Measurements from ENCODE around the gene ADCK2.
"Not testable (repeated sequence)": the region's sequence is repeated elsewhere in the genome, so short reads cannot be mapped to it uniquely, and the experiment has no call there.

The ADCK2 gene

GRCh38 chr7:140697447-140698143 lies 24.9 kb downstream of the ADCK2 start:
- POLR2A ChIA-PET, result no interaction called here
- CTCF ChIA-PET, result no interaction called here
- no peak for DNase-seq (ENCODE audit: extremely low spot score)
- TF ChIP-seq CTCF (IDR thresholded peaks at IDR 0.05; ENCODE audit: control extremely low read depth, extremely low read depth, low read depth, missing control alignments), result no peak

GRCh38 chr7:140698477-140698876 lies 25.7 kb downstream of the ADCK2 start:
- CTCF ChIA-PET, result interaction anchor here (0.7 to 1.7 kb wide), 2 partner anchors 15 to 18 kb away, joined by 3 to 5 read pairs; no protein-coding TSS in a partner anchor

GRCh38 chr7:140702774-140703173 lies 30.0 kb downstream of the ADCK2 start:
- no peak for DNase-seq (ENCODE audit: extremely low spot score)
- no peak for TF ChIP-seq CTCF (IDR thresholded peaks at IDR 0.05; ENCODE audit: control extremely low read depth, extremely low read depth, low read depth, missing control alignments)
- ChIA-PET CTCF (interaction anchor here (0.8 kb wide), 1 partner anchor 14 kb away, joined by 5 read pairs; no protein-coding TSS in a partner anchor), POLR2A (no interaction called here)

More at GRCh38 chr7:140698477-140698876, 25.7 kb downstream of the ADCK2 start:
- DNase-seq (ENCODE audit: extremely low spot score), result no peak
- TF ChIP-seq CTCF (IDR thresholded peaks at IDR 0.05; ENCODE audit: control extremely low read depth, extremely low read depth, low read depth, missing control alignments), result no peak
- POLR2A ChIA-PET, result no interaction called here

GRCh38 chr7:140704205-140704604 lies 31.5 kb downstream of the ADCK2 start:
- ChIA-PET POLR2A (no interaction called here), CTCF (no interaction called here)
- TF ChIP-seq CTCF (IDR thresholded peaks at IDR 0.05; ENCODE audit: control extremely low read depth, extremely low read depth, low read depth, missing control alignments), result no peak
- DNase-seq (ENCODE audit: extremely low spot score), result no peak

- DNase-seq (ENCODE audit: extremely low spot score), result no peak
- ChIA-PET CTCF (interaction anchor here (0.8 to 1.0 kb wide), 2 partner anchors 15 to 39 kb away, joined by 3 read pairs; no protein-coding TSS in a partner anchor), POLR2A (no interaction called here)
- no peak for TF ChIP-seq CTCF (IDR thresholded peaks at IDR 0.05; ENCODE audit: control extremely low read depth, extremely low read depth, low read depth, missing control alignments)
Observed at GRCh38 chr7:140707132-140707531, 34.4 kb downstream of the ADCK2 start.

GRCh38 chr7:140708764-140709163 lies 36.0 kb downstream of the ADCK2 start:
- DNase-seq (ENCODE audit: extremely low spot score); POLR2A ChIA-PET: not testable (repeated sequence)
- CTCF ChIA-PET, result interaction anchor here (1.0 kb wide), 1 partner anchor 16 kb away, joined by 6 read pairs; no protein-coding TSS in a partner anchor

- DNase-seq (ENCODE audit: extremely low spot score); POLR2A ChIA-PET: not testable (repeated sequence)
- CTCF ChIA-PET, result interaction anchor here (2.3 kb wide), 1 partner anchor 13 kb away, joined by 5 read pairs; no protein-coding TSS in a partner anchor
Observed at GRCh38 chr7:140712392-140712791, 39.6 kb downstream of the ADCK2 start.

All from GM10248 (cell line).